Spleen (tissue), 7 donors: ENCODE data around the gene GYPE.

ENCODE experiments used
- CTCF ChIP-seq, 11 experiments: fragments of 200-600 bp in 7 of 11; fragments of 450-650 bp in 4 of 11; sonication (generic) in 4 of 11; IDR thresholded peaks in 8 of 11; conservative IDR thresholded peaks in 3 of 11; 1 replicate in 7 of 11; 2 replicates in 4 of 11; pipeline versions ENCODE4 v1.4.0 to v1.8.0; 2016 to 2021; ENCODE audit warnings: antibody characterized with exemption in 11 of 11, inconsistent platforms in 4 of 11, mild to moderate bottlenecking in 1 of 11
- POLR2A ChIP-seq, 3 donors: fragments of 450-650 bp; IDR thresholded peaks; one replicate each; pipeline ENCODE4 v1.5.1; 2017; ENCODE audit warnings: antibody characterized with exemption in 3 of 3, mild to moderate bottlenecking in 1 of 3
- POLR2AphosphoS5 ChIP-seq, 3 donors: sonication (generic); formaldehyde crosslinking; IDR thresholded peaks; one replicate each; pipeline ENCODE4 v1.5.1; 2017; ENCODE audit warnings: antibody characterized with exemption in 3 of 3
- donor health status: DM: no; HTN: no; CAD: no; lungs with moderate emphysema.
- donor health status: DM: no; HTN: no; CAD: no.
- donor health status: DM: no; HTN: no; CAD: no.

GRCh38 chr4:143882892-143883291, 22.5 kb downstream of the GYPE start:
- TF ChIP-seq POLR2A (IDR thresholded peaks at IDR 0.05), result no peak
- TF ChIP-seq CTCF (IDR thresholded peaks at IDR 0.05 in 8 of 11, conservative IDR thresholded peaks at IDR 0.05 in 3 of 11), result no peak
- no peak for TF ChIP-seq POLR2AphosphoS5 (IDR thresholded peaks at IDR 0.05)
